ENCODE measurements around the gene AFAP1. TPM values are rescaled to one million over a fixed set of nuclear protein-coding genes. Genes with fewer than 3 reads are reported as not detected.

The AFAP1 gene
- total and polyA plus RNA-seq, 2 donors (not counting 3 experiments of a cell fraction or from before 2014, with no cell fraction given), result 32.3 to 103 TPM

DNA sequence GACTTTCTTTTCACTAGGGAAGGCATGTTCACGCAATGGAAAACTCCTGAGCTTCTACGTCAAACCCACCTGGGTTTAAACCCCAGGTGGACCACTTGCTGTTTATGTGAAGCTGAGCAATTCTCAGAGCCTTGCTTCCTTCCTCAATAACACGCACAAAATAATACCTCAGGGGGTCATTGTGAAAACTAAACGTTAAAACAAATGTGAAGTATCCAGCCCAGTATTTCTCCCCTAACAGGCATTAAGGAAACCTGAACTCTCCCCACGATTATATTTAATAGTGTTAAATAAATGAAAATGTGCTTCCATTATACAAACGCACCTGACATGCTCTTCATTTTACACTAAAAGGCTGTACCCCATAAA, 117.5 kb downstream of the AFAP1 start:
- Histone ChIP-seq H3K27me3 (ENCODE audit: control insufficient read depth in 2 of 2, insufficient read depth in 2 of 2, low read length in 2 of 2) (no peaks in the 10 kb centered on the region), H3K4me1 (ENCODE audit: control insufficient read depth, extremely low read depth, insufficient read depth, low read length) (peaks cover 32% of the 10 kb centered on the region), H3K79me2 (ENCODE audit: control insufficient read depth, insufficient read depth, low read length) (peaks cover 54% of the 10 kb centered on the region), H3K4me3 (replicated peaks in 1 of 3; ENCODE audit: insufficient read depth in 1 of 3, low read depth in 1 of 3, low read length in 3 of 3) (no peak overlapping the region), H3K9ac (replicated peaks; ENCODE audit: extremely low read depth, insufficient read depth, low read length) (no peak overlapping the region), H3K4me2 (ENCODE audit: insufficient read depth, low read length) (no peak overlapping the region), H3K36me3 (ENCODE audit: control insufficient read depth in 2 of 2, extremely low read depth in 1 of 2, insufficient read depth in 2 of 2, low read length in 2 of 2) (peaks cover 20 to 28% of the 10 kb centered on the region in 2 experiments), H3K27ac (ENCODE audit: insufficient read depth, low read depth, low read length) (no peak overlapping the region), H3K9me3 (replicated peaks; ENCODE audit: control insufficient read depth, insufficient read depth, low read length) (no peaks in the 10 kb centered on the region), H3K9me1 (replicated peaks; ENCODE audit: control insufficient read depth, extremely low read depth, insufficient read depth, low read length) (no peaks in the 10 kb centered on the region), H2AFZ (ENCODE audit: low read depth, low read length) (no peak overlapping the region), H4K20me1 (replicated peaks; ENCODE audit: control insufficient read depth, extremely low read depth, insufficient read depth, low read length) (no peaks in the 10 kb centered on the region)
- no TSS peak for BruUV-seq (replicated peaks)
- POLR2A ChIA-PET, result no interaction called here
- dilution Hi-C loops (cut with MboI; ENCODE audit: extremely low pct_ligation_motif_present, low sequenced_read_pairs), result no loop called here
- intact Hi-C loops (cut with micrococcal nuclease), result no loop called here
- FAIRE-seq, result no peak
- CTCF ChIA-PET, result interaction anchor here (2.3 to 7.2 kb wide), 2 partner anchors 18 to 20 kb away, joined by 10 to 33 read pairs; no protein-coding TSS in a partner anchor
- TF ChIP-seq JUN (IDR thresholded peaks at IDR 0.05; ENCODE audit: borderline replicate concordance, insufficient read depth, insufficient read length, low read depth) (no peak), POLR2AphosphoS5 (IDR thresholded peaks at IDR 0.05; ENCODE audit: insufficient read depth, low read depth, low read length) (no peak), POLR2A (IDR thresholded peaks at IDR 0.05; ENCODE audit: low read depth, low read length) (no peak), MYC (IDR thresholded peaks at IDR 0.05; ENCODE audit: low read depth, low read length) (no peak), EZH2 (IDR thresholded peaks at IDR 0.05; ENCODE audit: borderline replicate concordance, low read depth, low read length, severe bottlenecking) (no peak), FOS (IDR thresholded peaks at IDR 0.05; ENCODE audit: borderline replicate concordance, insufficient read depth, low read length) (no peak), GATA2 (IDR thresholded peaks at IDR 0.05; ENCODE audit: insufficient read depth, insufficient read length, low read depth, low read length) (no peak)
- TF ChIP-seq, protein P1, sequence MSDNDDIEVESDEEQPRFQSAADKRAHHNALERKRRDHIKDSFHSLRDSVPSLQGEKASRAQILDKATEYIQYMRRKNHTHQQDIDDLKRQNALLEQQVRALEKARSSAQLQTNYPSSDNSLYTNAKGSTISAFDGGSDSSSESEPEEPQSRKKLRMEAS (IDR thresholded peaks at IDR 0.05; ENCODE audit: insufficient read depth, insufficient read length), result no peak
- TF ChIP-seq, protein P2, sequence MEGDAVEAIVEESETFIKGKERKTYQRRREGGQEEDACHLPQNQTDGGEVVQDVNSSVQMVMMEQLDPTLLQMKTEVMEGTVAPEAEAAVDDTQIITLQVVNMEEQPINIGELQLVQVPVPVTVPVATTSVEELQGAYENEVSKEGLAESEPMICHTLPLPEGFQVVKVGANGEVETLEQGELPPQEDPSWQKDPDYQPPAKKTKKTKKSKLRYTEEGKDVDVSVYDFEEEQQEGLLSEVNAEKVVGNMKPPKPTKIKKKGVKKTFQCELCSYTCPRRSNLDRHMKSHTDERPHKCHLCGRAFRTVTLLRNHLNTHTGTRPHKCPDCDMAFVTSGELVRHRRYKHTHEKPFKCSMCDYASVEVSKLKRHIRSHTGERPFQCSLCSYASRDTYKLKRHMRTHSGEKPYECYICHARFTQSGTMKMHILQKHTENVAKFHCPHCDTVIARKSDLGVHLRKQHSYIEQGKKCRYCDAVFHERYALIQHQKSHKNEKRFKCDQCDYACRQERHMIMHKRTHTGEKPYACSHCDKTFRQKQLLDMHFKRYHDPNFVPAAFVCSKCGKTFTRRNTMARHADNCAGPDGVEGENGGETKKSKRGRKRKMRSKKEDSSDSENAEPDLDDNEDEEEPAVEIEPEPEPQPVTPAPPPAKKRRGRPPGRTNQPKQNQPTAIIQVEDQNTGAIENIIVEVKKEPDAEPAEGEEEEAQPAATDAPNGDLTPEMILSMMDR (IDR thresholded peaks at IDR 0.05; ENCODE audit: extremely low read depth in 1 of 2, insufficient read depth in 1 of 2, low read depth in 1 of 2, low read length in 2 of 2), result no peak
- no peak for DNase-seq (ENCODE audit: low read depth, low spot score)
